Nephron progenitor cell (in vitro differentiated cells): ENCODE measurements around the gene SULF2.
A peak's percentile ranks its signal among the peaks of the same experiment; 100 is the strongest.

Experiments used
- DNase-seq: peaks from one replicate; pipeline ENCODE4 v3.0.0; 2021
- H3K27ac Mint-ChIP-seq: 2 replicates; pipeline ENCODE4 v1.8.0; 2021; ENCODE audit warnings: mild to moderate bottlenecking, moderate library complexity, mixed read lengths
- H3K27me3 Mint-ChIP-seq: 2 replicates; pipeline ENCODE4 v1.8.0; 2021; ENCODE audit warnings: mild to moderate bottlenecking, low read depth, mixed read lengths; ENCODE audit not compliant: poor library complexity
- H3K36me3 Mint-ChIP-seq: 2 replicates; pipeline ENCODE4 v1.8.0; 2021; ENCODE audit warnings: low read depth, mixed read lengths
- H3K4me1 Mint-ChIP-seq: 2 replicates; pipeline ENCODE4 v1.8.0; 2021; ENCODE audit warnings: mixed read lengths
- H3K4me3 Mint-ChIP-seq: 2 replicates; pipeline ENCODE4 v1.8.0; 2021; ENCODE audit warnings: mild to moderate bottlenecking, moderate library complexity, mixed read lengths
- H3K9me3 Mint-ChIP-seq: 2 replicates; pipeline ENCODE4 v1.8.0; 2021; ENCODE audit warnings: mild to moderate bottlenecking, moderate library complexity, mixed read lengths
- TF ChIP-seq, protein P1 (sequence below): fragments of 200-600 bp; sonication (generic); IDR thresholded peaks from 2 replicates; pipeline ENCODE4 v1.5.0; 2021; ENCODE audit warnings: antibody characterized with exemption

The SULF2 gene

DNA sequence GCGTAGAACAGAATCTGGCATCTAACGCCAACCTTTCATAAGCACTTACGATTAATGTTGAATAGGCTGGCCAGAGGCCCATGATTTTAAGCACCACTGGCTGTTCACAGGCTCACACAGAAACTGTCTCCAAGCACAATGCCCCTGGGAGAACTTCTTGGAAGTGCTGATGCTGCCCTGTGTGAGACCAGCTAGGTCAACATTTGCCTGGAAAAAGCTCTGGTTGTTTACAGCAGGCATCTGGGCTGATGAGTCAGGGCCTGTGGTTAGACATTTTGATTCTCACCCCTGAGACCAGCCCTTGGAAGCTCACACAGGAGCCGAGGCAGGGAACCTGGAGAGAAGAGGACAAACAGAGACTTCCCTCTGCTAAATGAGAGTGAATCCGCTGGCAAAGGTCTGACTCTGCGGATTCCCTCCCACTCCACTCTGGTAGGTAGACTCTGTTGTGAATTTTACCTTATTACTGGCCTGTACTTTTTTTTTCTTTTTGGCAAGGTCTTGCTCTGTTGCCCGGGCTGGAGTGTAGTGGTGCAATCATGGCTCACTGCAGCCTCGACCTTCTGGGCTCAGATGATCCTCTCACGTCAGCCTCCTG, 6.8 kb upstream of the SULF2 start:
- TF ChIP-seq, protein P1, sequence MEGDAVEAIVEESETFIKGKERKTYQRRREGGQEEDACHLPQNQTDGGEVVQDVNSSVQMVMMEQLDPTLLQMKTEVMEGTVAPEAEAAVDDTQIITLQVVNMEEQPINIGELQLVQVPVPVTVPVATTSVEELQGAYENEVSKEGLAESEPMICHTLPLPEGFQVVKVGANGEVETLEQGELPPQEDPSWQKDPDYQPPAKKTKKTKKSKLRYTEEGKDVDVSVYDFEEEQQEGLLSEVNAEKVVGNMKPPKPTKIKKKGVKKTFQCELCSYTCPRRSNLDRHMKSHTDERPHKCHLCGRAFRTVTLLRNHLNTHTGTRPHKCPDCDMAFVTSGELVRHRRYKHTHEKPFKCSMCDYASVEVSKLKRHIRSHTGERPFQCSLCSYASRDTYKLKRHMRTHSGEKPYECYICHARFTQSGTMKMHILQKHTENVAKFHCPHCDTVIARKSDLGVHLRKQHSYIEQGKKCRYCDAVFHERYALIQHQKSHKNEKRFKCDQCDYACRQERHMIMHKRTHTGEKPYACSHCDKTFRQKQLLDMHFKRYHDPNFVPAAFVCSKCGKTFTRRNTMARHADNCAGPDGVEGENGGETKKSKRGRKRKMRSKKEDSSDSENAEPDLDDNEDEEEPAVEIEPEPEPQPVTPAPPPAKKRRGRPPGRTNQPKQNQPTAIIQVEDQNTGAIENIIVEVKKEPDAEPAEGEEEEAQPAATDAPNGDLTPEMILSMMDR, result no peak
- no peaks in the 10 kb centered on the region for H3K9me3 Mint-ChIP-seq
- peaks cover 65% of the 10 kb centered on the region for H3K4me1 Mint-ChIP-seq
- H3K27ac Mint-ChIP-seq, result peak overlapping the region; percentile 9
- no peak overlapping the region for H3K4me3 Mint-ChIP-seq
- H3K27me3 Mint-ChIP-seq, result peaks cover 15% of the 10 kb centered on the region
- no peaks in the 10 kb centered on the region for H3K36me3 Mint-ChIP-seq
- no peak for DNase-seq

GRCh38 chr20:47791084-47791599, 5.9 kb upstream of the SULF2 start:
- H3K27ac Mint-ChIP-seq, result peak overlapping the region; percentile 79
- H3K27me3 Mint-ChIP-seq, result peaks cover 16% of the 10 kb centered on the region
- H3K4me1 Mint-ChIP-seq, result peaks cover 75% of the 10 kb centered on the region
- no peaks in the 10 kb centered on the region for H3K36me3 Mint-ChIP-seq
- H3K9me3 Mint-ChIP-seq, result no peaks in the 10 kb centered on the region
- TF ChIP-seq, protein P1, result no peak
- H3K4me3 Mint-ChIP-seq, result no peak overlapping the region
- DNase-seq, result no peak

DNA sequence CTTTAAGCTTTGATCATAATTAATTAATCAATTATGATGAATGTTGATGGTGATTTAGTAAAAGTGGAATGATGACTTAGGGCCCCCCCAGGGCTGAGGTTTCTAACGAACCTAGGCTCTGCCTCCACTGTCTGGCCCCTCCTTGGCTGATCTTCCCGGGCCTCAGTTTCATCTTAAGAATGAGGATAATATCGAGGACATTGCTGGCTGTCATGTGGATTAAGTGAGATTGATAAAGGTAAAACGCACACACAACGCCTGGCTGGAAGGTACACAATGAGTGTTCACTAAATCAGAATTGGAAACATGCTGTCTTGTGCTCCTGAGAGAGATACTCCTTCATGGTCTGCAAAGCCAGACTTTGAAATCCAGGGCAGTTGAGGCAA, 5.3 kb upstream of the SULF2 start:
- no peak overlapping the region for H3K27ac Mint-ChIP-seq
- TF ChIP-seq, protein P1, result no peak

DNA sequence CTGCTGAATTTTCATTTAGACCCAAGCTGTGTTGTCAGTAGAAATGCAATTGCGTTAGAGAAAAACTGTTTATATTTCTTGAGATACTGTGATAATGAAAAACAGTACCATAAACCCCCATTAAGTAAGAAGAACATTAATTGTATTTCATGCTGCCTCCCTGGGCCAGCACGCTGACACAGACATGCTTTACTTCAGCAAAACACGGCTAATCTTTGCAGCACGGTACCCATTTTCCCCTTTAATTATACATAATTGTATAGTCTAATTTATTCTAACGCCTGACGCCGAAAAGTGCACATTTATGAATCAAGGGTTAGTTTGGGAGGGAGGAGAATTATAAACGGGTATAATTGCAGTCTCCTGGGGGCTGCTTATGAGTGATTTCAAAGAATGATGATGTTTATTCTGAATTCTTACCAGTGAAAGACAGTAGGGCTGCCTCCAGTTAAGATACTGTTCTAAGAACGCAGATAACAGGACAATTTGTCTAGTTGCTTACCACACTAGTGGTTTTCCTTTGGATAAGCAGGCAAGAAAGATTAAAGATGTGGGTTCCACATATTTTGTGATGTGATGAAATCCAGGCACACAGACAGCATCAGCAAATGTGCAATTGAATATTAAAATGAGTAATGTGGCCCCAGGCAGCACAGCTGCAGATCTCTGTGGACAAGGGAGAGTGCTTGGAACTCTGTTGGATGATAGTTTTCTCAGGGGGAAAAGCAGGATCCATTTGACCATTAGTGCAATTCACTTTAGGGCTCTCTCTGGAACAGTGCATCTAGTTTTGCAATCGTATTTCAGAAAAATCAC, 4.7 kb upstream of the SULF2 start:
- Mint-ChIP-seq H3K9me3 (no peaks in the 10 kb centered on the region), H3K27ac (no peak overlapping the region), H3K36me3 (no peaks in the 10 kb centered on the region), H3K4me1 (peaks cover 69% of the 10 kb centered on the region), H3K27me3 (peaks cover 6% of the 10 kb centered on the region), H3K4me3 (no peak overlapping the region)
- no peak for DNase-seq
- TF ChIP-seq, protein P1, result no peak

More for the DNA sequence above, 5.3 kb upstream of the SULF2 start:
- no peaks in the 10 kb centered on the region for H3K36me3 Mint-ChIP-seq
- DNase-seq, result no peak
- peaks cover 11% of the 10 kb centered on the region for H3K27me3 Mint-ChIP-seq
- peaks cover 73% of the 10 kb centered on the region for H3K4me1 Mint-ChIP-seq
- H3K4me3 Mint-ChIP-seq, result no peak overlapping the region
- H3K9me3 Mint-ChIP-seq, result no peaks in the 10 kb centered on the region

DNA sequence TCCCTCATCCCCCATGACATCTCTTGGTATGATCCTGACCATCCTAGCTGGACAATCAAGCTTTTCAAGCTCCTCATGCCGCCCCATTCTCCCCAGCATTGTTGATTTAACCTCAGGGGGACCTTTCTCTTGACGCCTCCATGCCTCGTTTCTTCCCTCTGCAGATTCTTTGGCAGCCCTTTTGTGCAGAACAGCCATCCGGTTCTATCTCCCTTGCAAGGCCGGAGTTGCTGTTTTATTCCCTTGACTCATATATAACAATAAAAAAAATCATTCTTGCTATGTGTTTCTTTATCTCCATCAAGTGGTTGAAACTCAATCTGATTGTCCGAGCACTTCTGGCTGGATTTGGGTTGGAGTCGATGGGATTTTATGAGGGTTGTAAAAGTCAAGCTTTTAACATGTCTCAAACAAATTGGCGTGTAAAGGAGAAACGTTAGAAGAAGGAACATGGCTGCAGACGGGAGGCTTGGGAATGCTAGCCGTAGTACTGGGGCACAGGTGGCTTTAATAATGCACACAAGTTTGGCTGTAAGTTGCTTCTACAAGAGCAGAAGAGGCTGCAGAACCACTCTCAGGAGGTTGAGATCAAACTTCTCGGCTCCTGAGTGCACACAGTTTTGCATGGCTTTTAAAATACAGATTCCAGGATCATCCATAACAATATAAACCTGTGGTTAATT, 3.9 kb upstream of the SULF2 start:
- Mint-ChIP-seq H3K4me3 (peak overlapping the region; percentile 2), H3K4me1 (peaks cover 73% of the 10 kb centered on the region), H3K36me3 (no peaks in the 10 kb centered on the region), H3K9me3 (no peaks in the 10 kb centered on the region), H3K27ac (peak overlapping the region; percentile 3), H3K27me3 (peaks cover 6% of the 10 kb centered on the region)
- peak; percentile 26 for DNase-seq
- TF ChIP-seq, protein P1, result no peak
